Neural cell (in vitro differentiated cells): ENCODE measurements around the gene ANGPTL3.

Source experiments
- CTCF ChIP-seq: fragments of 450-650 bp; IDR thresholded peaks from 2 replicates; pipeline ENCODE4 v1.5.1; 2014; ENCODE audit warnings: antibody characterized with exemption, mild to moderate bottlenecking, moderate library complexity; ENCODE audit not compliant: poor library complexity, severe bottlenecking
- RAD21 ChIP-seq: fragments of 450-650 bp; conservative IDR thresholded peaks from 2 replicates; pipeline ENCODE4 v1.6.1; 2014; ENCODE audit warnings: antibody characterized with exemption, mild to moderate bottlenecking, moderate library complexity

GRCh38 chr1:62597281-62597680 is at the start of gene ANGPTL3:
- no peak for TF ChIP-seq RAD21
- no peak for TF ChIP-seq CTCF
